HTR-8/SVneo (cell line): ENCODE results near the gene SDK1.
A peak's percentile ranks its signal among the peaks of the same experiment; 100 is the strongest.

Experiments
- DNase-seq: peaks from one replicate; pipeline ENCODE4 v3.0.0; 2011; ENCODE audit warnings: low spot score, mixed read lengths; ENCODE audit not compliant: insufficient read length
- FAIRE-seq: peaks from 2 replicates; lab custom pipeline; 2011; peaks lifted over from hg19 to GRCh38; lab: Jason Lieb, UNC

SDK1 gene

DNA sequence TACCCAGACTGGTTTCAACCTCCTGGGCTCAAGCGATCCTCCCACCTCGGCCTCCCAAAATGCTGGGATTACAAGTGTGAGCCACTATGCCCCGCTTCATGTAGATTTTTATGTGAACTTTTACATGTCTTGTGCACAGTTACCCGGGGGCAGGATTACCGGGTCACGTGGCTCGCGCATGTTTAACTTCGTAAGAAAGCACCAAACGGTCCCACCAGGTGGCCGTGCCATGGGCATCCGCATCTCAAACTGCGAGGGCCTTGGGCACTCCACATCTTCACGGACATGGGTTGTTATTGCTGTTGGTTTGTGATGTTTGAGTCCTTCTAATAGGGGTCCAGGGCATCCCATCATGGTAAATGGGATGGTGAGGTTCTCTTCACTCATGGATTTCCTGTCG, 744.4 kb downstream of the SDK1 start:
- no peak for FAIRE-seq
- no peak for DNase-seq

DNA sequence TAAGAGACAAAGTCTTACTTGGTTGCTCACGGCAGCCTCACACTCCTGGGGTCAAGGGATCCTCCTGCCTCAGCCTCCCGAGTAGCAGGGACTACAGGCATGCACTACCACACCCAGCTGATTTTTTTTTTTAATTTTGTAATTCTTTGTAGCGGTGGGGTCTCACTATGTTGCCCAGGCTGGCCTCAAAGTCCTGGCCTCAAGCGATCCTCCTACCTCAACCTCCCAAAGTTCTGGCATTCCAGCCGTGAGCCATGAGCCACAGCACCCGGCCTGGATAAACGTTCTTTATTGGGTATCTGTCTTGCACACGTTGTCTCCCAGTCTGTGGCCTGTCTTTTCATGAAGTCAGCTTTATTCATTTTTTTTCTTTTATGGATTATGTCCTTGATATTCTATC, 744.9 kb downstream of the SDK1 start:
- FAIRE-seq: no peak
- no peak for DNase-seq

DNA sequence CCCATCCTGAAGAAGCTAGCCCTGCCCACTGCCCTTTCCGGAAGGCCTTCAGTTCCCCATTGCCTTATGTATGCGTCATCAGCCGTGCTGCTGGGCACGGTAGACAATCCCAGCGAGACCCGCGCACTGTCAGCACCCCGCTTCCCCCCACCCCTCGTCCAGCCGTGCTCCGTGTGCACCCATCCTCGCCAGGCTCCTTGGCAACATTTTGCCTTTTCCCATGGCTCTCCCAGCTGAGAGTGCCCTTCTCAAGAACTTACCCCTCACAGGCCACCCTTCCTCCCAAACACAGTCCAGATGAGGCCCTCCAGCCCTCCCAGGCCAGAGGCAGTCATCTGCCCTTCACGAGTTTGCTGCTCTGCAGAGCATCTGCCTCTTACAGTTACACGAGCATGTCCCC, 747.3 kb downstream of the SDK1 start:
- FAIRE-seq (no peak), DNase-seq (no peak)

DNA sequence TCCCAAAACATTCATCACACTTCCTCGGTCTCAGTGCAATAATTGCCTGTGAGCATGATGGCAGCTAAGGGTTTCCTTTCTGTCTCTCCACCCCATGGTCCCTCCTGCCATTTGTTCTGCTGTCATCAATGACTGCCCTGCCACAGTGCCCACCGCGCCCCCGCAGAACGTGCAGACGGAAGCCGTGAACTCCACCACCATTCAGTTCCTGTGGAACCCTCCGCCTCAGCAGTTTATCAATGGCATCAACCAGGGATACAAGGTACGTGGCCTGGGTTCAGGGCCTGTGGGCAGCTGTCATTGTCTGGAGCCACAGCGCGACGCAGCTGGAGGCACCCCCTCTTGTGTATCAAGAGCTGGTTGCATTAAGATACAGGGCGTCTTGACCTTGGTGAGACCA, 748.1 kb downstream of the SDK1 start:
- DNase-seq: no peak
- peak; percentile 49 for FAIRE-seq

DNA sequence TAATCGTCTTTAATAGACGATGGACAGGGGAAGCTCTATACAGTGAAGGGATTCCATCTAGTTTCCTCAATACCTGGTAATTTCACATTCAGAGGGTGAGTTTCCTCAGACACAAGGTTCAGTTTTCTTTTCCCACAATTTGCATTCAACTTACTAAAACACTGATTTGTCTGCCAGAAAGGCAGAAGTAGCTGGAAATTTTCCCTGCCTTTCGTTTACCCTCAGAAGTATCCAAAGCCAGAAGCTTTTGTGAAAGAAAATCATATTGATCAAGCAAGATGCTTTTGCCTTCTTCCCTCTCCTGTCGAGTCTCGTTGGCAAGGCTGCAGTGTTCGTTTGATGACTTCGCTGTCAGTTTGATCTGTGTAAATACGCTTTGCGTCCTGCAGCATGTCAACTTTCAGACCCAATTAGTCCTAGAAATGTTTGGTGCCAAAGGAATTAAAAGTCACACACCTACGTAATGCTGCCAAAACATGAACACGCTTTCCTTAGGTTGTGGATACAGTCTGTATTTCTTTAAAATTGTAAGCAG, 749.1 kb downstream of the SDK1 start:
- FAIRE-seq: no peak
- DNase-seq: no peak

DNA sequence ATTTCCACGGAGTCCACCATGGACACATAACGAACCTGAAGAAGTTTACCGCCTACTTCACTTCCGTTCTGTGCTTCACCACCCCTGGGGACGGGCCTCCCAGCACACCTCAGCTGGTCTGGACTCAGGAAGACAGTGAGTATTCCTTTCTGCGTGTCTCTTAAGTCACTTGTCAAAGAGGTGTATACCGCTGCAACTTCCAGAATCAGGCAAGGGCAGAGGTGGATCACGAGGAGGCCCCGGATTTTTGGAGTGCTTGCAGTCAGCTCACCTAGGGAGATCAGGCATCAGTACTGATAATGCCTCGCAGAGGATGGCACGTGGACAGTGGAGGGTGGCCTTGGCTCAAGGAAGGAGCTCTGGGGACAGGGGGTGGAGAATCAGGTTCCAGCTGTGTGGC, 750.6 kb downstream of the SDK1 start:
- FAIRE-seq (no peak), DNase-seq (no peak)

DNA sequence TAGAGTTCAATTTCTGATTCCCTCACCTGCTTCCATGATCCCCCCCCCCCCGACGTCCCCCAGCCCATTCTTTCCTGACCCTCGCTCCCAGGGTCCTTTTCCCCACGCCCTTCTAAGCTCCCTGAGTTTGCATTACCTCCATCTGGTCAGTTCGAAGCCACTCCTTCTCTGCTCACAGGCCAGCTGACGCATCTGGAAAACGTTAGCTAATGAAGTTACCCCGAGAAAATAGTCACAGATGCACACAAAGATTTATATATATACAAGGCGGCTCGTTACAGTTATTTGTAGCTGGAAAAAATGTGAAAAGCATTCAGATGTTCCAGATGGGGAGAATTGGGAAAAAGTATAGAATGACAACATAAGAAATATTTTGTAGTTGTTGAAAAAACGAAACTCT, 751.1 kb downstream of the SDK1 start:
- DNase-seq (no peak), FAIRE-seq (no peak)

DNA sequence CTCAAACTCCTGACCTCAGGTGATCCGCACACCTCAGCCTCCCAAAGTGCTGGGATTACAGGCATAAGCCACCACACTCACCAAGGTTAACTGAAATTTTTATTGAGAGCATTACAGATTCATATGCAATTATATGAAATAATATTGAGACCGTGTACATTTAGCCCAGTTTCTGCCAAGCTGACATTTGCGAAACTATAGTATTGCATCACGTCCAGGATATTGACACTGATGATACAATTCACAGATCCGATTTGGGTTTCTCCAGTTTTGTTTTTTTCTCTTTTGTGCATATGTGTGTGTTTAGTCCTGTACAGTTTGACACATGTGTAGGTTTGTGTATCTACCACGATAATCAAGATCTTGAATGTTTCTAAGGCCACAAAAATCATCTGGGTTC, 753.1 kb downstream of the SDK1 start:
- no peak for DNase-seq
- FAIRE-seq: no peak

DNA sequence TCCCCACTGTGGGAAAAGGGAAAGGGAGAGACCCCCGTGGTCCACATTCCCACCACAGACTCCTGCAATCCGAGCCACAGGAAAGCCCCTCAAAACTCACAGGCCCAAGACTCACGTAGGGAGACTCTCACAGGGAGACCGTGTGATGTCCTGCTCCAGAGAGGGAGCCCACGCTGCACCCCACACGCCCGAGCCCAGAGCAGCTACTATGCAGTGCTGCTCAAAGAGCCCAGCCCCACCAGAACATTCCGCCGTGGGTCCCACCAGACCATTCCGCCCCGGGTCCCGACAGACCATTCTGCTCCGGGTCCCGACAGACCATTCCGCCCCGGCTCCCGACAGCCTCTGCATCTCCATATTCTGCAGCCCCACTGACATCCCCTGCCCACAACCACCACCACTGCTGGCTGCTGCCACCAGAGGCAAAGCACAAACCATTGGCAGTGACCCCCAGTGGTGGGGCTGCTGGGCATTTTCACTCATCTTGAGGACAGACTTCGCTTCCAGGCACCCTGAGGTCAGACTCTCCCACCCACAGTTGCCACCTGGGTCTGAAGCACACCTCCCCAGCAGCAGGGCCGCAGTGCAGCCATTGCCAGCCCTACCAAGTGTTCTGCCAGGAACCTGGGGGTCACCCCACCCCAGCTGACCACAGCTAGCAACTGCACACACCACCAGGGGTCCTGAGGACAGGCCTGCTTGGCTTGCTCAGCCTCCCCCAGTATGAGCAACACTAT, 755.7 kb downstream of the SDK1 start:
- FAIRE-seq (no peak), DNase-seq (no peak)

DNA sequence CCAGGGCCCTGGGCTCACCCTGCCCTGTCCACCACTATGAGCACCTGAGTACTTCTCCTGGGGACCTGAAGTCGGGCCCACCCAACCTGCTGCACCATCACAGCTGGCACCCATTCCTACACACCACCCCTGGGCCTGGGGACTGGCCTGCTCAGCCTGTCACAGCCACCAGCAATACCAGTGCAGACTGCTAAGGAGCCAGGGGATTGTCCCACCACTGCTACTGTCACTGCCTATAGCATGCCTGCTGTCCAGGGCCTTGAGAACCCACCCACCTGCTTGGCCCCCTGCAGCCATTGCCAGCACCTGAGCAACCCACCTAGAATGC, 756.2 kb downstream of the SDK1 start:
- FAIRE-seq (peak; percentile 64), DNase-seq (no peak)

DNA sequence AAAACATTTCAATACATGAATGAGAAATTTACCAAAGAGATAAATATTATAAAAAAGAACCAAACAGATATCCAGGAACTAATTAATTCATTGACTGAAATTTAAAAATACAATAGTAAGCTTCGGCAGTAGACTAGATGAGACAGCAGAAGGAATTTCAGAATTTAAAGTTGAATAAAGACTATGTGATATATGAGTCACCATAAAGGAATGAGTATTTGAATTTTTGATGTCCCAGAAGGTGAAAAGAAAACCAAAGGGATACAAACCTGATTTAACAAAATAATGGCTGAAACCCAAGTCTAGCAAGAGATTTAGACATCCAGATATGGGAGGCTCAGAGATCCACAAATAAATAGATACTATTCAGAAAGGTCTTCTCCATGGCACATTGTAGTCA, 757.1 kb downstream of the SDK1 start:
- no peak for DNase-seq
- no peak for FAIRE-seq

DNA sequence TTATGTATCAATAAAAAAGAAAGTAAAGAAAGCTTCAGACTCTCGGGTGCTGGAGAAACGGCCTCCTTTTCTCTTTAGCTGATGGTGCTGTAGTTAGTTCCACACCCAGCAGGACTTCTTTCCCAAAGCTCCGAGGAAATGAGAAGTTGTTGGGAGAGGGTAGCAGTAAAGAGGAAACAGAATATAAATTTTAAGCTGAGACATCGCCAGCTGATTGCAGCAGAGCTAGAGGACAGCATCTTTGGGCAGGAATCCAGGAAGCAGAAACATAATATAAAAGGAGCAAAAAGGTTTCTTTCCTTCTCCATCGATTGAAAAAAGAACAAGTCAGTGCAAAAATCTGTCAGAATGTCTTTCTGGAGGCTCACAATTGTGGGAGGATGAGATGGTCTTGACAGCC, 764.1 kb downstream of the SDK1 start:
- FAIRE-seq (no peak), DNase-seq (no peak)

DNA sequence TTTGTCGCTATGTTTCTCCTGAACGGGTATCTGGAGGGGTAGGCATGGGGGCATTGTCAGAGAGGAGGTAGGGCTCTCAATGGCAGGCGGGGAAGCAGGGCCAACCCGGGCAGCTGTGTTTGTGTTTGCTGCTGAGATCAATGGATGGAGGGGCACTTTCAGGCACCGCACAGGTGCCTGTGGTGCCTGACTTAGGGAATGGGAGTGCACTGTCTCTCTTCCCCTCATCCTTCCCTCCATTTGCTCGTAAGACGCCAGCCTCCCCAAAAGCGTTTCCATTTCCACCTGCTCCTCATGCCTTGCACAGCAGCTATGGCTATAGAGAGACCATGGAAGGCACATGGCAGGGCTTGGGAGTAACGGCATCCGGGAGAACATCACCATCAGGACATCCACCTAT, 765.2 kb downstream of the SDK1 start:
- no peak for DNase-seq

DNA sequence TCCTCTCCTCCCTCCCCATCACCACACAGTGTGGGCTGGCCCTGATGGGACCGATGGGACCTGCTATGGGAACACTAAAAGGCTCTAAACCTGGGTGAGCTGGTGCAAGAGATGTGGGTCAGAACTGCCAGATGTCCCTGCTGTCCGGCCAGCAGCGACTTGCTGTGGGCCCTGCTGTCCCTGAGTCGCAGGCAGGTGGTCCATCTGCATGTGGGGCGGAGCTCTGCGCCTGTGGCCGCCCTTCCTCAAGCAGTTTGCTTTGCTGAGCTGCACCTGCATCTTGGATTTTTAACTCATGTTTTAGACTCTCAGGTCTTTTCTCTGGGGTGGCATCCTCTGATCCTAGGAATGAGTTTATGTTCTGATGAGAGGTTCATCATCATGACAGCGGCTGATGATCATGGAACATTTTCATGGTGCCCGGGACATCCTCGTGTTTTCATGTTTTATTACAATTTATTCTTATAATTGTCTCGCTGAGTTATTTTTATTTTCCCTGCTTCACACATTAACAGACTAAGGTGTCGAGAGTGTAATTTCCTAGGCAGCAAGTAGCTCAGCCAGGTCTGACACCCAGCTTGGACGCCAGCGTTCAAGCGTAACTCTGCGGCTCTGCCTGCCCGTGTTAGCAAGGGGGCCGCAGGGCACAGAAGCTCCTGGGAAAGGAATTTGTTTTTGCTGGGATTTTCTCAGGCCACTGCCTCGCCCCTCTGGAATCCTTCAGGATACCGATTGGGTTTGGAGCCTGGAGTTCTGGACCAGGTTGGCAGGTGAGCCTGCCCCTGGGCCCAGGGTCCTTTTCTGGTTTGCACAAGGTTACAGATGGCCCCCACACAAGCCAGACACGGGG, 765.8 kb downstream of the SDK1 start:
- DNase-seq (no peak), FAIRE-seq (no peak)

More for the DNA sequence above, 765.2 kb downstream of the SDK1 start:
- FAIRE-seq: peak; percentile 69

DNA sequence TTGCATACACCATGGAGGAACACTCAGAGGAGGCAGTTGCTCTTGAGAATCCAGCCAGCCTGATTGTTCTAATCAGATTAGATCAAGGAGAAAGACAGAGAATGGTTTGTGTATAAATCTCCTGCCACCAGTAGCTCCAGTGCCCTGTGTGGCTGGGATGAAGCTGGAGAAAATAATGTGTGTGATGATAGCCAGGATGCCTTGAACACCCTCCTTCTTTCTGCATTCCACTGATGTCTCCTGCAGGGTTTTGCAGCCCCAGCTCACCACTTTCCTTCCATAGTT, 766.4 kb downstream of the SDK1 start:
- FAIRE-seq (no peak), DNase-seq (no peak)

DNA sequence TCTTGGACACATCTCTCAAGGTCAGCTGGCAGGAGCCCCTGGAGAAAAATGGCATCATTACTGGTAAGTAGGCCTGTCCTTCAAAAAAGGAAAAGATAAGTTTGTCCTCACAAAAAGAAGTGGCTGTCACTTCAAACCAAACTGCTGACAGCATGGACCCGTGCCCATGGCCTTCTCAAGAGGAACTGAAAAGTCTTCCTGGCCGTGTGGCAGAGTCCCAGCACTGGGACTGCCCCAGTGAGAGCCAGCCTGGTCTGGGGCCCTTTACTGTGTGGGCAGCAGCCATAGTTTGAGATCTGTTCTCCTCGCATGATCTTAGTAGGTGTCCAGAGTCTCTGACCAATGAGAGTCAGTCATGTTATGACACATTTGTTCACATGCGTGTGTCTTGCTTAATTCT, 766.8 kb downstream of the SDK1 start:
- FAIRE-seq (peak; percentile 20), DNase-seq (no peak)

DNA sequence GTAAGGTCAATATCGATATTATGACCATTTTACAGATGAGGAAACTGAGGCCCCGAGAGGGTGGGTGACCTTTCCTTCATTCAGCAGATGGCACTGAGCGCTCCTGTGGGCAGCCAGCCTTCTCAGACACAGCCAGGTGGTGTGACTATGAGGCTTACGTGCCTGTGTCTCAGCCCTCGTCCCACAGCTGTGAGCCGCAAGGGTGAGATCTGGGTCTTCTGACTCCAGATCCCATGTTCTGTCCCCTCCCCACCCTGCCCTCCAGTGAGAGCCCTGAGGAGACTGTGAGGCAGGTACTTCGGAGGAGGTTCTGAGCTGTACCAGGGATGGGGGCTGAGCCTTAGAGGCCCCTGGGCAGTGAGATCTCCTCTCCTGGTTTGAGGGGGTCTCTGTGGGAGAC, 767.2 kb downstream of the SDK1 start:
- FAIRE-seq: no peak

DNA sequence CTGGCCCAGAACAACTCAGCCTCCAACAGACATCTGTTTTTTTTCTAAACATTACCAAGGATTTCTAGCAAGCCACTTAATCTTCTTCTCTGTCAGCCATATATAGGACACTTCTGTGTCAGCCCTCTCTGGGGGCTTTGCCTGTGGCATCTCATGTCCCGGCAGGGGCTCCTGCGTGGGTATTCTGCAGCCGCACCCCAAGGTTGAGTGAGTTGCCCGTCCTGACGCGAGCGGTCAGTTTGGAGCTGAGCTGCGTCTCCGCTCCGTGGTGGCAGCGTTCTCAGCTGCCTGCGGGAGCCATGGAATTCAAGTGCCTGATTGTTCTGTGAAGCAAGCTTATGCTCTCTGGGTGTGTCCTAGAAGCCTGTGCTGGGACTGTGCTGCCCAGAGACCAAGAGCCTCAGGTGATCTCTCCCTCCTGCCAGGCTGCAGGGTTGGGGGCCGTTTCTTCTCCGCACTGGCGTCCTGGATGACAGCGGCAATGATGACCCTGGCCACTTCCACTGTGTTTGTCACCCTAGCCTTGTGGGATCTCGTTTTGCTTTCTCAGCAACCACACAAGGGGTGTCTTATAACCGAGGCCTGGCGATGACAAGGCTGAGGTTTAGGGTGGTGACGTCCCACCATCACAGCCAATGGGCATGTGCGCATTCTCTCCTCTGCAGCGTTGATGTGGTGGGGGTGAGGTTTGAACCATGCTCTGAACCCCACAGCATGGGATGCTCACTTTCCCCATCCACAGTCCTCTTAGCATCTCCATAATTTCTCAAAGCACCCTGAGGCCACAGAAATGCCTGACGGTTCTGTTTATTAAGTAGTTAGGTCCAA, 768.4 kb downstream of the SDK1 start:
- DNase-seq (no peak), FAIRE-seq (no peak)

More for the DNA sequence above, 767.2 kb downstream of the SDK1 start:
- no peak for DNase-seq

DNA sequence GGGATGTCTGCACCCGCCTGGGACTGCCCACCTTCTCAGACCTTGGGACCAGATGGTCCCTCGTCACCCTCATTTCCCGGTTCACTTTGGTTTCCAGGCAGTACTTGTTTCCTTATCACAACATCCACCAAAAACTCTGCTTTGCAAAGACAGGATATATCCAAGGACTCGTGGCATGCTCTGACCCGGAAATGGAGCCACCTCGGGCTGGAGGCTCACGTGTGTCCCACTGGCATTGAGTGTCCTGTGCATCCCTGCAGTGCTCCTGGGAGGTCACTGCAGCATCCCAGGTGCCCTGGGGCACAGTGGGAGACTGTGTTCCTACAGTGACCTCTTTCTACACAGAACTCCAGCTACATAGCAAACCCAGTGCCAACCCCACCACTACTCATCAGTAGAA, 769.2 kb downstream of the SDK1 start:
- FAIRE-seq (no peak), DNase-seq (no peak)

DNA sequence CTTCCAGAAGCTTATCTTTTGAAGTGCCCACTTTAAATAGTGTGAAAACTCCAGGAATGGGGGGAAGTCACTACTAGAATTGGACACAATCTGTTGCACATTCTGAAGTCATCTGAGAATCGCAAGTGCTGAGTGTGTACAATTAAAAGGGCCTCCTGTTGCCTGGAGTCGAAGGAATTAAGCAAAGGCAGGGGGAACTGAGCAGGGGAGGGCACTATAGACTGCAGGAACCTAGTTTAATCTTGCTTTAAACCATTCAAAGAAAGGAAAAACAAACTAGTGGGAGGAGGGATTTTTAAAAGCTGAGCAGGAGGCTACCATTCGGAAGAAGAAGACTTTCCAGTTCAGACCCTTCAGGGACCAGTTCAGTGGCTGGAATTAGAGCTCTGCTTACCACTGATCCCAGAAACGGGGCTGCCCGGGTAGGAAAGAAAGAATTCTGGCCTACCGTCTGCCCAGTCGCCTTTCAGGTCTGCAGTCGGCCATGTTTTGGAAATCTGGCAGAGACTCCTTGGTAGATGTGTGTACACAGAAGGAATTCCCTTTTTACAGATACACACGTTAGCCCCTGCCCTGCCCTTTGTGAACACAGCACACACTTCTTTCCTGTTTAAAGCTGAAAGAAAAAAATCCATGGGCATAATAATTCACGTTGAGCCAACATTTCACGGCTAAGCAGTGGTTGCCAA, 770.5 kb downstream of the SDK1 start:
- no peak for DNase-seq
- FAIRE-seq: peak; percentile 31
